Natural killer cell (primary cell): ENCODE data around the gene DAAM2. TPM values are rescaled to one million over a fixed set of nuclear protein-coding genes. Genes with fewer than 3 reads are reported as not detected.

Experiments used
- ATAC-seq, 3 donors: fragments of 150-1000 bp in 2 of 3; fragments of 200-7000 bp in 1 of 3; cut with Tn5 transposase; 1 replicate in 1 of 3; 2 replicates in 2 of 3; pipeline ENCODE4 v1.10.0; 2021; ENCODE audit warnings: mild to moderate bottlenecking in 2 of 3, moderate library complexity in 2 of 3
- DNase-seq, 2 donors: peaks; one replicate each; pipeline versions ENCODE4 v3.0.0 to v3.0.0-alpha.2; 2013 to 2021; ENCODE audit warnings: mixed read lengths in 1 of 2
- H3K27ac ChIP-seq: one replicate; pipeline ENCODE4 v1.5.1; 2013; ENCODE audit warnings: mild to moderate bottlenecking, low read length
- H3K27me3 ChIP-seq: one replicate; pipeline ENCODE4 v1.6.1; 2013; ENCODE audit warnings: low read length; ENCODE audit not compliant: control insufficient read depth, insufficient read depth
- H3K36me3 ChIP-seq: one replicate; pipeline ENCODE4 v1.6.1; 2013; ENCODE audit warnings: low read length; ENCODE audit not compliant: control insufficient read depth, insufficient read depth
- H3K4me1 ChIP-seq: one replicate; pipeline ENCODE4 v1.6.1; 2013; ENCODE audit warnings: low read length; ENCODE audit not compliant: control insufficient read depth, insufficient read depth
- H3K4me3 ChIP-seq: one replicate; pipeline ENCODE4 v1.5.1; 2013; ENCODE audit warnings: low read length
- H3K9me3 ChIP-seq: one replicate; pipeline ENCODE4 v1.6.1; 2013; ENCODE audit warnings: low read length; ENCODE audit not compliant: control insufficient read depth, insufficient read depth
- H3K27ac Mint-ChIP-seq, 2 donors: one replicate each; pipeline ENCODE4 v1.8.0; 2022; ENCODE audit warnings: mild to moderate bottlenecking in 2 of 2, mixed read lengths in 2 of 2, moderate library complexity in 1 of 2
- H3K27me3 Mint-ChIP-seq, 2 donors: one replicate each; pipeline ENCODE4 v1.8.0; 2022; ENCODE audit warnings: low read depth in 2 of 2, mixed read lengths in 2 of 2
- H3K36me3 Mint-ChIP-seq: one replicate; pipeline ENCODE4 v1.8.0; 2022; ENCODE audit warnings: mixed read lengths
- H3K4me1 Mint-ChIP-seq, 2 donors: one replicate each; pipeline ENCODE4 v1.8.0; 2022; ENCODE audit warnings: mixed read lengths in 2 of 2
- H3K4me3 Mint-ChIP-seq: one replicate; pipeline ENCODE4 v1.8.0; 2022; ENCODE audit warnings: mild to moderate bottlenecking, moderate library complexity, mixed read lengths
- H3K9me3 Mint-ChIP-seq, 2 donors: one replicate each; pipeline ENCODE4 v1.8.0; 2022; ENCODE audit warnings: mixed read lengths in 2 of 2
- WGBS: methylation state at CpG from one replicate; pipeline ENCODE4 v1.1.7; 2013; ENCODE audit warnings: missing lambda C conversion rate; ENCODE audit not compliant: insufficient coverage; 5-methylcytosine and 5-hydroxymethylcytosine counted together
- intact Hi-C: fragments of 100-400 bp; cut with micrococcal nuclease; formaldehyde crosslinking; loops from one replicate; pipeline ENCODE4 v1.14.2; 2022
- total RNA-seq, 4 donors: library from RNA; stranded (reverse); fragments of 120-200 nt in 1 of 4; gene quantifications; one replicate each; pipeline versions ENCODE4 v1.2.3 to v1.2.4, GENCODE V29; 2013 to 2022
- TF ChIP-seq, protein P1 (sequence below): fragments of 200-600 bp; IDR thresholded peaks from one replicate; pipeline ENCODE4 v1.8.0; 2022; ENCODE audit warnings: antibody characterized with exemption

DAAM2 gene
- total RNA-seq, 3 donors from 2014 or later (not counting 1 experiment from before 2014, with no cell fraction given): not detected

DNA sequence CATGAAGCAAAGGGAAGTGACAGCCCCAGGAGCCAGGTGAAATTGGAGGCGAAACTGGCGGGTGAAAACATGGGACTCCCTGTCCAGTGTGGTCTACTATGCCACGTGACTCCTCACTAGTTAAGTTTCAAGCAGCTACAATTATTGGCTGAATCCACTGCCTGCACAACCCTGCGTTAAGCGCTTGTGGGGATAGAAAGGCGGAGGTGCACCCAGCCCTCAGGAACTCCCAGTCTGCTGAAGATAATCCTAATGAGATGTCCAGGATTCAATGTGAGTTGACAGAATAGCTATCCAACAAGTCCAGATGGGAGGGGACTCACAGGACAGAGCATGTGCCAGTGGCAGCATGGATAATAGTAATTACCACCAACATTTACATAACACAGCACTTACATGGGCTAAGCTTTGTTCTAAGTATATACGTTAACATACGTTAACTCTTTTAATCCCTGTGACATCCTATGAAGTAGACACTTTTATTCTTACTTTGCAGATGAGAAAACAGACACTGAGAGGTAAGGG lies 140.3 kb downstream of the DAAM2 start:
- intact Hi-C loops: no loop called here
- peaks cover 16 to 26% of the 10 kb centered on the region in 2 donors for H3K4me1 Mint-ChIP-seq
- TF ChIP-seq, protein P1, sequence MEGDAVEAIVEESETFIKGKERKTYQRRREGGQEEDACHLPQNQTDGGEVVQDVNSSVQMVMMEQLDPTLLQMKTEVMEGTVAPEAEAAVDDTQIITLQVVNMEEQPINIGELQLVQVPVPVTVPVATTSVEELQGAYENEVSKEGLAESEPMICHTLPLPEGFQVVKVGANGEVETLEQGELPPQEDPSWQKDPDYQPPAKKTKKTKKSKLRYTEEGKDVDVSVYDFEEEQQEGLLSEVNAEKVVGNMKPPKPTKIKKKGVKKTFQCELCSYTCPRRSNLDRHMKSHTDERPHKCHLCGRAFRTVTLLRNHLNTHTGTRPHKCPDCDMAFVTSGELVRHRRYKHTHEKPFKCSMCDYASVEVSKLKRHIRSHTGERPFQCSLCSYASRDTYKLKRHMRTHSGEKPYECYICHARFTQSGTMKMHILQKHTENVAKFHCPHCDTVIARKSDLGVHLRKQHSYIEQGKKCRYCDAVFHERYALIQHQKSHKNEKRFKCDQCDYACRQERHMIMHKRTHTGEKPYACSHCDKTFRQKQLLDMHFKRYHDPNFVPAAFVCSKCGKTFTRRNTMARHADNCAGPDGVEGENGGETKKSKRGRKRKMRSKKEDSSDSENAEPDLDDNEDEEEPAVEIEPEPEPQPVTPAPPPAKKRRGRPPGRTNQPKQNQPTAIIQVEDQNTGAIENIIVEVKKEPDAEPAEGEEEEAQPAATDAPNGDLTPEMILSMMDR: no peak
- H3K4me1 ChIP-seq: peaks cover 5% of the 10 kb centered on the region
- no peak overlapping the region for H3K4me3 Mint-ChIP-seq
- H3K9me3 Mint-ChIP-seq: no peaks in the 10 kb centered on the region
- DNase-seq: no peak
- H3K36me3 Mint-ChIP-seq: no peaks in the 10 kb centered on the region
- no peak for ATAC-seq
- peaks cover 2 to 7% of the 10 kb centered on the region in 2 donors for H3K27me3 Mint-ChIP-seq
- H3K27ac Mint-ChIP-seq: no peak overlapping the region
- no peaks in the 10 kb centered on the region for H3K9me3 ChIP-seq
- H3K27ac ChIP-seq: no peak overlapping the region
- H3K36me3 ChIP-seq: no peaks in the 10 kb centered on the region
- no peak overlapping the region for H3K4me3 ChIP-seq
- 93% methylated on average over 6 of the region's 8 CpGs for WGBS
- H3K27me3 ChIP-seq: no peaks in the 10 kb centered on the region

DNA sequence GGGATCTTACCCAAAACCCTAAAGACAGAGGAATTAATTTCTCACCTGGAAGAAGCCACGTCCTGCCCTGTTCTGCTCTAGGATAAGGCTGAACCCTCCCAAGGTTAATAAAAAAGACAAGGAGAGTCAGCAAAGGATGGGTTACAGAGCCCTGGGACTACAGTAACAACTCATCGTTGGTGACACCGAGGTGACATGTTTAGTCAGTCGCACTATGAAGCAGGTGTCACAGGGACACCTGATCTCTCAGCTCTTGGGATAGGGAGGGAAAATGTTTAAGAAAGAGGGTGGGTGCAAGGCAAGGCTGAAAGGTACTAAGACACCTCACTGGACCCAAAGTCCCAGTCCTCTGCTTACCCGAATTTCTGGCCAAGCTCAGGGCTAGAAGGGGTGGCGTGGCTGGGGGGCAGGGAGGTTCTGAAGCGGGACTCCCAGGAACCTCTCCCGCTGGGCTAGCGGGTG lies 141.5 kb downstream of the DAAM2 start:
- no peaks in the 10 kb centered on the region for H3K27me3 ChIP-seq
- H3K27ac ChIP-seq: no peak overlapping the region
- Mint-ChIP-seq H3K9me3 (no peaks in the 10 kb centered on the region), H3K36me3 (no peaks in the 10 kb centered on the region), H3K27me3 (peaks cover 12 to 18% of the 10 kb centered on the region in 2 donors), H3K27ac (peak overlapping the region; percentile 31 to 86), H3K4me1 (peaks cover 16 to 26% of the 10 kb centered on the region in 2 donors), H3K4me3 (peak overlapping the region; percentile 81)
- intact Hi-C loops: no loop called here
- H3K9me3 ChIP-seq: no peaks in the 10 kb centered on the region
- WGBS: 37% methylated on average over 9 of the region's 9 CpGs
- ATAC-seq: peak in 2 of 3 donors; percentile 25 to 31
- H3K4me3 ChIP-seq: peak overlapping the region; percentile 33
- H3K4me1 ChIP-seq: peaks cover 5% of the 10 kb centered on the region
- H3K36me3 ChIP-seq: no peaks in the 10 kb centered on the region
- no peak for DNase-seq
- TF ChIP-seq, protein P1: no peak

DNA sequence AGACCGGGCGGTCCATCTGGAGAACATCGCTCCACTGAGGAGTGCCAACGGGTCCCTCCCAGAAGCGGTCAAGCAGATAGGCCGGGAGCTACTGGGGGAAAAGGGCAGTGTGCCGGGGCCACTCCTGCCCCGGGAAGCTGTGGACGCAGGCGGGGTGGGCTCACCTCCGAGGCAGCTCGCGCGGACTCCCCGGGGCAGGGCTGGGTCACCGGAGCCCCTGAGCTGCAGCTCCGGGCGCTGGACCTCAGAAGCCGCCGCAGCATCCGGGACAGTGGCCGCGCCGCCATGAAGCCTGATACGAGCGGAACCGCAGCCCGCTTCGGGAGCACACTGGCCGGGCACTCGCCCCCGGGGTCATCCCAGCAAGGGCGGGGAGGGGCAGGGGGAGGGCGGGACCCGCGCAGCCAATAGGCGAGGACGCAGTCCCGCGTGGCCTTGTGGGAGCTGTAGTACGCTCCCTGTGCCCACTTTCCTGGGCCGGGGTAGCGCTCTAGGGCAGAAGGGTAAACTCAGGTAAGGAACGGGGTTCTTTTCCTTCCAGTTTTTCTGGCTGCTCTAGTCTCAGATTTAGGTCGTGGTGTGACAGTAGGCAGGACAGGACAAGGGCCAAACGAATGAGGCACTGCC lies 142.1 kb downstream of the DAAM2 start, which contains the start of gene MOCS1:
Gene MOCS1 (minus strand): TSS at position 332 of the 627 bp plus-strand sequence. CDS start 45 bp downstream, at position 287.
- Histone ChIP-seq H3K27me3 (no peaks in the 10 kb centered on the region), H3K4me3 (peak within 1 kb of the TSS; percentile 33), H3K27ac (no peak within 1 kb of the TSS), H3K9me3 (no peaks in the 10 kb centered on the region), H3K36me3 (no peaks in the 10 kb centered on the region), H3K4me1 (peaks cover 5% of the 10 kb centered on the region)
- ATAC-seq: peak; percentile 77 to 94 (median 91)
- Mint-ChIP-seq H3K36me3 (no peaks in the 10 kb centered on the region), H3K27ac (peak within 1 kb of the TSS; percentile 31 to 86), H3K27me3 (peaks cover 12 to 23% of the 10 kb centered on the region in 2 donors), H3K9me3 (no peaks in the 10 kb centered on the region), H3K4me3 (peak within 1 kb of the TSS; percentile 81), H3K4me1 (peaks cover 13 to 26% of the 10 kb centered on the region in 2 donors)
- DNase-seq: peak; percentile 29 to 45
- TF ChIP-seq, protein P1: no peak
- intact Hi-C loops: no loop called here
- WGBS: 6% methylated on average over 46 of the region's 46 CpGs
